GM18517 (cell line): ENCODE measurements around the gene INTS1.

Source experiments
- ATAC-seq: cut with Tn5 transposase; IDR thresholded peaks from one replicate; pipeline ENCODE4 v1.9.1; 2021; ENCODE audit warnings: mild to moderate bottlenecking, moderate library complexity; ENCODE audit not compliant: unreplicated experiment

Gene INTS1

GRCh38 chr7:1490837-1491236, 13.4 kb downstream of the INTS1 start:
- no peak for ATAC-seq

GRCh38 chr7:1489336-1489735, 14.9 kb downstream of the INTS1 start:
- ATAC-seq: no peak

- ATAC-seq: no peak
Observed at GRCh38 chr7:1488016-1488415, 16.2 kb downstream of the INTS1 start.

GRCh38 chr7:1487466-1487865, 16.7 kb downstream of the INTS1 start:
- ATAC-seq: no peak

- ATAC-seq: no peak
Observed at GRCh38 chr7:1486571-1486970, 17.6 kb downstream of the INTS1 start.

GRCh38 chr7:1485156-1485555, 19.0 kb downstream of the INTS1 start:
- ATAC-seq: no peak

GRCh38 chr7:1484569-1484968, 19.6 kb downstream of the INTS1 start:
- ATAC-seq: no peak

GRCh38 chr7:1483536-1484505, 20.4 kb downstream of the INTS1 start:
- ATAC-seq: no peak

- ATAC-seq: no peak
Observed at GRCh38 chr7:1483079-1483478, 21.1 kb downstream of the INTS1 start.

- no peak for ATAC-seq
Observed at GRCh38 chr7:1481300-1481699, 22.9 kb downstream of the INTS1 start.

GRCh38 chr7:1480670-1481069, 23.5 kb downstream of the INTS1 start:
- ATAC-seq: no peak

- ATAC-seq: no peak
Observed at GRCh38 chr7:1479287-1479686, 24.9 kb downstream of the INTS1 start.

GRCh38 chr7:1478480-1478879, 25.7 kb downstream of the INTS1 start:
- no peak for ATAC-seq

- no peak for ATAC-seq
Observed at GRCh38 chr7:1476859-1477258, 27.3 kb downstream of the INTS1 start.

GRCh38 chr7:1475991-1476390, 28.2 kb downstream of the INTS1 start:
- no peak for ATAC-seq

GRCh38 chr7:1475393-1475792, 28.8 kb downstream of the INTS1 start:
- no peak for ATAC-seq

GRCh38 chr7:1474736-1475135, 29.5 kb downstream of the INTS1 start:
- no peak for ATAC-seq

- ATAC-seq: no peak
Observed at GRCh38 chr7:1473864-1474512, 30.2 kb downstream of the INTS1 start.

- no peak for ATAC-seq
Observed at GRCh38 chr7:1470901-1471300, 33.3 kb downstream of the INTS1 start.

- ATAC-seq: no peak
Observed at GRCh38 chr7:1468643-1469298, 35.4 kb downstream of the INTS1 start.

GRCh38 chr7:1468203-1468602, 36.0 kb downstream of the INTS1 start:
- ATAC-seq: no peak
